Tibial nerve (tissue), 4 donors: ENCODE results near the gene GPR15LG.

Experiments
- CTCF ChIP-seq, 5 experiments: fragments of 200-600 bp in 3 of 5; fragments of 450-650 bp in 2 of 5; sonication (generic) in 3 of 5; IDR thresholded peaks; one replicate each; pipeline ENCODE4 v1.5.1; 2016 to 2019; ENCODE audit warnings: antibody characterized with exemption in 5 of 5, mild to moderate bottlenecking in 3 of 5, moderate library complexity in 2 of 5
- EP300 ChIP-seq, 2 donors: sonication (generic); formaldehyde crosslinking; IDR thresholded peaks; one replicate each; pipeline ENCODE4 v1.6.1; 2017; ENCODE audit warnings: antibody characterized with exemption in 2 of 2, mild to moderate bottlenecking in 1 of 2

- TF ChIP-seq CTCF (IDR thresholded peaks at IDR 0.05) (no peak), EP300 (IDR thresholded peaks at IDR 0.05) (no peak)
Observed at GRCh38 chr10:84217746-84218145, 44.1 kb downstream of the GPR15LG start.
